HFFc6 (cell line): Measurements from ENCODE around the gene PAMR1. TPM values are rescaled to one million over a fixed set of nuclear protein-coding genes. Genes with fewer than 3 reads are reported as not detected.

Experiments
- DNase-seq: peaks from one replicate; pipeline ENCODE4 v3.0.0-alpha.2; 2018
- H3K27ac Mint-ChIP-seq: 2 replicates; pipeline ENCODE4 v1.8.0; 2020; ENCODE audit warnings: mild to moderate bottlenecking, mixed read lengths
- H3K27me3 Mint-ChIP-seq: 2 replicates; pipeline ENCODE4 v1.8.0; 2021; ENCODE audit warnings: mild to moderate bottlenecking, moderate library complexity, mixed read lengths; ENCODE audit not compliant: insufficient read depth
- H3K36me3 Mint-ChIP-seq: 2 replicates; pipeline ENCODE4 v1.8.0; 2021; ENCODE audit warnings: low read depth, mixed read lengths
- H3K4me1 Mint-ChIP-seq: 2 replicates; pipeline ENCODE4 v1.8.0; 2020; ENCODE audit warnings: low read depth, mixed read lengths
- H3K4me3 Mint-ChIP-seq: 2 replicates; pipeline ENCODE4 v1.8.0; 2020; ENCODE audit warnings: mild to moderate bottlenecking, moderate library complexity, mixed read lengths
- H3K9me3 Mint-ChIP-seq: 2 replicates; pipeline ENCODE4 v1.8.0; 2020; ENCODE audit warnings: mild to moderate bottlenecking, mixed read lengths
- total RNA-seq, 6 experiments: library from RNA; stranded (reverse); fragmentation: NEBNext Ultra II Directional; extraction: Animal tissue kit (Norgen Biotek cat#: 25700); gene quantifications; 2 replicates in 1 of 6; 3 replicates in 5 of 6; pipeline ENCODE4 v1.2.3, GENCODE V29; 2021
- TF ChIP-seq, protein P1 (sequence below): fragments of 200-600 bp; sonication (generic); IDR thresholded peaks from 2 replicates; pipeline ENCODE4 v1.5.0; 2021; ENCODE audit warnings: antibody characterized with exemption, mild to moderate bottlenecking

PAMR1 gene
- total RNA-seq, 6 experiments from 2014 or later: 151 to 209 (median 191) TPM

DNA sequence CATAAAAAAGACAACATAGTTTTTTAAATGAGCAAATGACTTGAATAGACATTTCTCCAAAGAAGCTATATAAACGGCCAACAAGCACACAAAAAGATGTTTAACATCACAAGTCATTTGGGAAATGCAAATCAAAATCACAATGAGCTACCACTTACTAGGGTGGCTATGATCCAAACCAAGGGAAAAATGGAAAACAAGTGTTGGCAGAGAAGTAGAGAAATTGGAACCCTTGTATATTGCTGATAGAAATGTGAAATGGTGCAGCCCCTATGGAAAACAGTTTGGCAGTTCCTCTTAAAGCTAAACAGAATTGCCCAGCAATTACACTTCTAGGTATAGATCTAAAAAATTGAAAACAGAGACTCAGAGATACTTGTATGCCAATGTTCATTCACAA is 29.0 kb downstream of the PAMR1 start:
- TF ChIP-seq, protein P1, sequence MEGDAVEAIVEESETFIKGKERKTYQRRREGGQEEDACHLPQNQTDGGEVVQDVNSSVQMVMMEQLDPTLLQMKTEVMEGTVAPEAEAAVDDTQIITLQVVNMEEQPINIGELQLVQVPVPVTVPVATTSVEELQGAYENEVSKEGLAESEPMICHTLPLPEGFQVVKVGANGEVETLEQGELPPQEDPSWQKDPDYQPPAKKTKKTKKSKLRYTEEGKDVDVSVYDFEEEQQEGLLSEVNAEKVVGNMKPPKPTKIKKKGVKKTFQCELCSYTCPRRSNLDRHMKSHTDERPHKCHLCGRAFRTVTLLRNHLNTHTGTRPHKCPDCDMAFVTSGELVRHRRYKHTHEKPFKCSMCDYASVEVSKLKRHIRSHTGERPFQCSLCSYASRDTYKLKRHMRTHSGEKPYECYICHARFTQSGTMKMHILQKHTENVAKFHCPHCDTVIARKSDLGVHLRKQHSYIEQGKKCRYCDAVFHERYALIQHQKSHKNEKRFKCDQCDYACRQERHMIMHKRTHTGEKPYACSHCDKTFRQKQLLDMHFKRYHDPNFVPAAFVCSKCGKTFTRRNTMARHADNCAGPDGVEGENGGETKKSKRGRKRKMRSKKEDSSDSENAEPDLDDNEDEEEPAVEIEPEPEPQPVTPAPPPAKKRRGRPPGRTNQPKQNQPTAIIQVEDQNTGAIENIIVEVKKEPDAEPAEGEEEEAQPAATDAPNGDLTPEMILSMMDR: no peak

DNA sequence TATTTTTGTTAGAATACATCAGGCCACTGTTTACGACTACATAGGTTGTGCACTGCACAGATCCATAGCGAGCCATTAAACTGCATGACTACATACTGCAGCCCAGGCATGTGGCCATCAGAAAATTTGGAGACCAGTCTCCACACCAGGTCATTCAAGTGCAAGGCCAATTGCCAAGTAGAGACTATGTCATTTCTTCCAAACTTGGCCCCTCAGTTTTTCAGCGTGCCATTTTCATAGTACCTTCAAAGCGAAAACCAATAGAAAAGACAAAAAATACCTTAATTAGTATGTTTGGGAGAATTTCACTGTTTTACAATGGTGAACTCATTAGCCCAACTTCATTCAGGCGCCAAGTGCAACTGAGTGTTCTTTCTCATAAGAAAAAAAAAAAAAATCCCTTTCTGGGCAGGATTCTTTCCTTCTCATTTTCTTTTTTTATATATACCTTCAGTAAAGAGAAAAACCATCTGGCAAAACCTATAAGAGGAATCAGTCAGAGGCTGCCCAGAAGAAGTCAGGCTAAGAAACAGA is 30.4 kb downstream of the PAMR1 start:
- Mint-ChIP-seq H3K4me1 (peaks cover 10% of the 10 kb centered on the region), H3K27ac (no peak overlapping the region), H3K9me3 (peaks cover 4% of the 10 kb centered on the region; the same call in 1 of the 2 replicates), H3K27me3 (no peaks in the 10 kb centered on the region), H3K4me3 (no peak overlapping the region), H3K36me3 (peaks cover 80% of the 10 kb centered on the region)
- TF ChIP-seq, protein P1: no peak
- no peak for DNase-seq

More for the DNA sequence above, 29.0 kb downstream of the PAMR1 start:
- Mint-ChIP-seq H3K27me3 (no peaks in the 10 kb centered on the region), H3K36me3 (peaks cover 82% of the 10 kb centered on the region), H3K27ac (peak overlapping the region; percentile 13; the same call in 1 of the 2 replicates), H3K4me3 (no peak overlapping the region), H3K9me3 (no peaks in the 10 kb centered on the region), H3K4me1 (peaks cover 17% of the 10 kb centered on the region)
- DNase-seq: no peak

DNA sequence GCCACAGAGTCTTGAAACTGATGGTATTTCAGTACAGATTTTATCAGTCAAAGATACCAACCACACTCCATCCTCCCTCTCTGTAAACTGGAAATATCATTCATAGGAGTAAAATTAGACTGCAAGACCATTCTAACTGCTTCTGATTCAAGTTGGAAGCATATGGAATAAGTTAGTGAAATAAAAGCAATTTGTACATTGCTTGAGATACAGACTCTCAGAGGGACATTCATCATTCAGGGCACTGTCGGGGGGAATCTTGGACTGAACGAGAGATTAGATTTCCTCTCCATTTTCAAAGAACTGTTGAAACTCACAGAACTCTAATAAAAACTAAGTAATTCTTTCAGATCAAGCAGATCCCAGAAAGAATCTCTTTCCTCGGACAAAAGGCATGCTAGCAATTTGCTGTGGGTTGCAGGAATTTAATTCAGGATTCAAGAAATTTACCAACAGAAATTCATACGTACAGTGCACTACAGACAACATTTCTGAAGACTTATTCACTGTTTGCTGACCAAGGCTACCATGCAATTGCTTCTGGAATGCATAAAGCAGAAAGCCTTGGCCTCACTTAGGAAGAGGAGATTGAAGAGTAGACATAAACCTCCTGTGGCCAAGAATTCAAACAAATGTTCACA is 34.1 kb downstream of the PAMR1 start:
- Mint-ChIP-seq H3K4me1 (peaks cover 2% of the 10 kb centered on the region; the same call in 1 of the 2 replicates), H3K9me3 (peaks cover 4% of the 10 kb centered on the region; the same call in 1 of the 2 replicates), H3K27ac (no peak overlapping the region; the same call in 1 of the 2 replicates), H3K4me3 (peak overlapping the region; percentile 76), H3K27me3 (no peaks in the 10 kb centered on the region), H3K36me3 (peaks cover 62% of the 10 kb centered on the region)
- TF ChIP-seq, protein P1: no peak
- DNase-seq: peak; percentile 91

DNA sequence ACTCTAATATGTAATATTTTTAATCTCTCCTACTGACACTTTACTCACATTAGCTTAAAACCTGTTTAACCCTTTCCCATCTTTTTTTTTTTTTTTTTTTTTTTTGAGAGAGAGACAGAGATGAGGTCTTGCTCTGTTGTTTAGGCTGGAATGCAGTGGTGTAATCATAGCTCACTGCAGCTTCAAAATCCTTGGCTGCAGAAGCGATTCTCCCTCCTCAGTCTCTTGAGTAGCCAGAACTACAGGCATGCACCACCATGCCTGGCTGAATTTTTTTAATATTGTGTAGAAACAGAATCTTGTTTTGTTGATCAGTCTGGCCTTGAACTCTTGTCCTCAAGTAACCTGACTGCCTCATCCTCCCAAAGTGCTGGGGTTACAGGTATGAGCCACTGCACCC is 37.3 kb downstream of the PAMR1 start:
- TF ChIP-seq, protein P1: no peak
- H3K27me3 Mint-ChIP-seq: no peaks in the 10 kb centered on the region; the same call in 1 of the 2 replicates
- H3K27ac Mint-ChIP-seq: peak overlapping the region; percentile 54
- no peak overlapping the region; the same call in 1 of the 2 replicates for H3K4me3 Mint-ChIP-seq
- H3K9me3 Mint-ChIP-seq: peaks cover 8% of the 10 kb centered on the region
- DNase-seq: peak; percentile 27
- peaks cover 35% of the 10 kb centered on the region for H3K36me3 Mint-ChIP-seq
- no peaks in the 10 kb centered on the region for H3K4me1 Mint-ChIP-seq

DNA sequence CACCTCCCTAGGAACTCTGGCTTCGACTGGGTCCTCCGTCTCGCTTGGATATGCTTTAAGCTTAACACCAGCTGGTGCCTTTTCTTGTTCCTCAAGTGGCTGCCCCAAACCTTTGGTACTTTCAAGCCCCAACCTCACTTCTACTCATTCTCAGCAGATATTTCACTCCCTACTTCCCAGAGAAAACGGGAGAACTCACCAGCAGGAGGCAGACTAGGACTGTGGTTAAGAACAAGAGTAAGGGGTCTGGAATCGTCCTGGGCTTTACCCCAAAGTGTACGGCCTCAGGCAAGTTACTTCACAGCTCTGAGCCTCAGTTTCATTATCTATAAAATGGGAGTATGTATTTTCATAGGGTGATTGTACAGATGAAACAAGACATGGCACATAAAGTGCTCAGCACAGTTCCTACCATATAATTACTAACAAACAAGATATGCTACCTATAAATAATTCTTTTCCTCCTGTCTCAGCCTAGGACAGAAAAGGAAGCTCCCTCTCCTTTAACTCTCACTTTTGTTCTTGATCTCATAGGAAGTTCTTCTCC is 37.8 kb downstream of the PAMR1 start:
- TF ChIP-seq, protein P1: peak; percentile 82
- H3K36me3 Mint-ChIP-seq: peaks cover 35% of the 10 kb centered on the region
- no peaks in the 10 kb centered on the region for H3K4me1 Mint-ChIP-seq
- H3K27ac Mint-ChIP-seq: peak overlapping the region; percentile 54
- H3K27me3 Mint-ChIP-seq: no peaks in the 10 kb centered on the region; the same call in 1 of the 2 replicates
- H3K9me3 Mint-ChIP-seq: peaks cover 13% of the 10 kb centered on the region
- DNase-seq: peak; percentile 49
- H3K4me3 Mint-ChIP-seq: no peak overlapping the region
